Fibroblast of the aortic adventitia (primary cell): ENCODE measurements around the gene OGFOD3. TPM values are rescaled to one million over a fixed set of nuclear protein-coding genes. Genes with fewer than 3 reads are reported as not detected.

ENCODE experiments used
- DNase-seq: peaks from one replicate; pipeline ENCODE4 v3.0.0-alpha.2; 2010; ENCODE audit warnings: low read depth
- H3K4me3 ChIP-seq: 2 replicates; pipeline ENCODE4 v1.5.1; 2011; ENCODE audit warnings: low read depth, mild to moderate bottlenecking, control low read depth, low read length, moderate library complexity
- total RNA-seq: library from RNA; depleted of rRNA; stranded (reverse); fragments of >200 nt; gene quantifications from 2 replicates; pipeline ENCODE4 v1.2.3, GENCODE V29; 2012; ENCODE audit warnings: low replicate concordance
- TF ChIP-seq, protein P1 (sequence below): IDR thresholded peaks from 2 replicates; pipeline ENCODE4 v1.5.1; 2011; ENCODE audit warnings: mild to moderate bottlenecking, low read length, control low read depth, inconsistent platforms; ENCODE audit not compliant: insufficient read depth

OGFOD3 gene
- total RNA-seq, 1 donor: 18.7 TPM

DNA sequence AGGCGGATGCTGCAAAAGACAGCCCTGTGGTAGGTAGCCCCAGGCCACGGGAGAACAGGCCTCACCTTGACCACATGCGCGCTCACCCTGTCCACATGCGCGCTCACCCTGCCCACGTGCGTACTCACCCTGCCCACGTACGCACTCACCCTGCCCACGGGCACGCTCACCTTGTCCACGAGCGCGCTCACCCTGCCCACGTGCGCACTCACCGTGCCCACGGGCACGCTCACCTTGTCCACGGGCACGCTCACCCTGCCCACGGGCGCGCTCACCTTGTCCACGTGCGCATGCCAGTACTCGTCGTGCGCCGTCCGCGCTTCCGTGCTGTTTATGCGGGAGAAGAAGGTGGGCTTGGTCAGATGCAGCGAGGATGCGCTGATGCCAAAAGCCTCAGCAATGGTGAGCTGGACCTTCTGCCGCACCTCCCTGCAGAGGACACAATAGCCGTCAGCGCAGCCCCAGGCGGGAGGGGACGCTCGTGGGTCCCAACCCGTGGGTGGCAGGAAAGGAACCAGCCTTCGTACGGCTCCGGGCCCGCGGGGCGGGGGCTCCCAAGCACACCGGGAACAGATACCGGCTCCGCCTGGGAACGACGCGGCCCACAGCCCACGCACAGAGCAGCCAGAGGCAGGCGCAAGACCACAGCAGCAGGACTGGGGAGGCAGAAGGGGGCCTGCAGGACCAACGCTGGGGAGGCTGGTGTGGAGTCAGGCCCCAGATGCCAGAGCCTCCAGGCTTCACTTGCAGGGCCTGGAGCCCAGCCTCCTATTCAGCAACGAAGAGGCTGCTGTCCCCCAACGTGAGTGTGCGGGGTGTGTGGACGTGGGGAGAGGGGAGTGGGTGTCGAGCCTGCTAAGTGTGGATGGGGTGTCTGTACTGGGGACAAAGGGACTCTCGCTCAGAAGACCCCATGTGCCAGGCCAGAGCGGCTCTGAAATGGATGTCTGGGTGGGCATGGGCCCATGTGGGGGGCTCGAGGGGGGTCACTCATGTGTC, 14.4 kb downstream of the OGFOD3 start:
- DNase-seq: no peak
- no peak overlapping the region for H3K4me3 ChIP-seq
- TF ChIP-seq, protein P1, sequence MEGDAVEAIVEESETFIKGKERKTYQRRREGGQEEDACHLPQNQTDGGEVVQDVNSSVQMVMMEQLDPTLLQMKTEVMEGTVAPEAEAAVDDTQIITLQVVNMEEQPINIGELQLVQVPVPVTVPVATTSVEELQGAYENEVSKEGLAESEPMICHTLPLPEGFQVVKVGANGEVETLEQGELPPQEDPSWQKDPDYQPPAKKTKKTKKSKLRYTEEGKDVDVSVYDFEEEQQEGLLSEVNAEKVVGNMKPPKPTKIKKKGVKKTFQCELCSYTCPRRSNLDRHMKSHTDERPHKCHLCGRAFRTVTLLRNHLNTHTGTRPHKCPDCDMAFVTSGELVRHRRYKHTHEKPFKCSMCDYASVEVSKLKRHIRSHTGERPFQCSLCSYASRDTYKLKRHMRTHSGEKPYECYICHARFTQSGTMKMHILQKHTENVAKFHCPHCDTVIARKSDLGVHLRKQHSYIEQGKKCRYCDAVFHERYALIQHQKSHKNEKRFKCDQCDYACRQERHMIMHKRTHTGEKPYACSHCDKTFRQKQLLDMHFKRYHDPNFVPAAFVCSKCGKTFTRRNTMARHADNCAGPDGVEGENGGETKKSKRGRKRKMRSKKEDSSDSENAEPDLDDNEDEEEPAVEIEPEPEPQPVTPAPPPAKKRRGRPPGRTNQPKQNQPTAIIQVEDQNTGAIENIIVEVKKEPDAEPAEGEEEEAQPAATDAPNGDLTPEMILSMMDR: no peak

DNA sequence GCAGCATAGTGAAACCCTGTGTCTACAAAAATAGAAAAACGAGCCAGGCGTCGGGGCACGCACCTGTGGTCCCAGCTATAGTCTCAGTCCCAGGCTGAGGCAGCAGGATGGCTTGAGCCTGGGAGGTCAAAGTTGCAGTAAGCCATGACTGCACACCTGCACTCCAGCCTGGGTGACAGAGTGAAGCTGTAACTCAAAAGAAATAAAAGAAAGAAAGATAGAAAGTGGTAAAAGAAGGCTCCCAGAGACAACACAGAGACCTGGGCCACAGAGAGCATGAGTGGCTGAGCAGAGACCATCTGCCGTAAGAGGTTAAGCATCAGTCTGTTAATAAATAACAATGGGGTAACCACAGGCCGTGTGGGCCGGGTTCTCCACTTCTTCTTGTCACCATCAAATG, 15.5 kb downstream of the OGFOD3 start:
- TF ChIP-seq, protein P1: no peak
- no peak for DNase-seq
- no peak overlapping the region for H3K4me3 ChIP-seq

- TF ChIP-seq, protein P1: no peak
- no peak for DNase-seq
- no peak overlapping the region for H3K4me3 ChIP-seq
Observed at GRCh38 chr17:82400830-82401229, 17.6 kb downstream of the OGFOD3 start.

- H3K4me3 ChIP-seq: no peak overlapping the region
- DNase-seq: peak; percentile 23
- TF ChIP-seq, protein P1: no peak
Observed at GRCh38 chr17:82400206-82400605, 18.2 kb downstream of the OGFOD3 start.

DNA sequence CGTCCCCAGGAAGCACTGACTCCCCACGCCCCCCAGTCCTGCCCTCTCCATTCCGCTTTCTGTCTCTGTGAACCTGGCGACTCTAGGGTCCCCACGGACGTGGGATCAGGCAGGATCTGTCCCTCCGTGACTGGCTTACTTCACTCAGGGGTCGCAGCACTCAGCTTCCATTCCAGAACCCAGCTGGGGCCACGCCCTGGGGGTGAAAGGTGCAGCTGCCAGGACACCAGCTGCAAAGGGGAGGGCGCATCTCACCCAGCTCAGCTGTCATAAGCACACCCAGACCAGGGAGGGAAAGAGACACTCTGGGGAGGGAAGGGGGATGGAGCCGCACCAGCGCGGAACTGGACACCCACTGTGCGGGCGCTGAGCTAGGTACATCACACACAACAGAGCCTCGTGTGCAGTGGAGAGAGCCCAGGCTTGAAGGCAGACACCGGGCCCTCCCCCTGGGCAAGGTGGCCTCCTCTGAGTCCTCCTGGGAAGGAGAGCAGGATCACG, 18.7 kb downstream of the OGFOD3 start:
- TF ChIP-seq, protein P1: no peak
- no peak overlapping the region for H3K4me3 ChIP-seq
- DNase-seq: no peak

DNA sequence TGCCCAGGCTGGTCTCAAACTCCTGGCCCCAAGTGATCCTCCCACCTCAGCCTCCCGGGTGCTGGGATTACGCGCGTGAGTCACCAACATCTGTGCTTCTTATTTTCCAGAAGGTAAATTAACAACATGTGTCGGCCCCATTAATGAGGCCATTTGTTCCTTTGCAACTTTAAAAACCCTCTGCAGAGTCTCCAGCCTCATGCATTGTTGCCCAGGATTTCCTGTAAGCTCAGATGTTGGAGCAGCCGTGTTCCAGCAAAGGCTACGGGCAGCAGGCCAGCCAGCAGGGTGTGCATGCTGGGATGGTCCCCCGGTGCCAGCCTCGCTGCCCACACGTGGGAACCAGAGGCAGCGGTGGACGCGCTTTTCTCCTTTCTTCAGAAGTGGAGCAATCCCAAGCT, 19.3 kb downstream of the OGFOD3 start:
- TF ChIP-seq, protein P1: no peak
- no peak overlapping the region for H3K4me3 ChIP-seq
- peak; percentile 89 for DNase-seq
